H9 (cell line): ENCODE data around the gene ZSWIM1. TPM values are rescaled to one million over a fixed set of nuclear protein-coding genes. Genes with fewer than 3 reads are reported as not detected.

Experiments
- DNase-seq: peaks from one replicate; pipeline ENCODE4 v3.0.0-alpha.2; 2017
- H2AFZ ChIP-seq: one replicate; pipeline ENCODE4 v1.6.1; 2013; ENCODE audit warnings: mild to moderate bottlenecking, low read length, control low read depth, moderate library complexity
- H2AK5ac ChIP-seq: 2 replicates; pipeline ENCODE4 v1.6.1; 2013; ENCODE audit warnings: low read length, control low read depth, mixed read lengths; ENCODE audit not compliant: insufficient read length
- H2BK120ac ChIP-seq: one replicate; pipeline ENCODE4 v1.6.1; 2013; ENCODE audit warnings: low read depth, mild to moderate bottlenecking, low read length, control low read depth, inconsistent platforms; ENCODE audit not compliant: poor library complexity, severe bottlenecking
- H2BK12ac ChIP-seq: 2 replicates; pipeline ENCODE4 v1.6.1; 2013; ENCODE audit warnings: low read length, control low read depth, mixed read lengths, low read depth; ENCODE audit not compliant: insufficient read length
- H2BK15ac ChIP-seq: 2 replicates; pipeline ENCODE4 v1.6.1; 2013; ENCODE audit warnings: low read depth, low read length, control low read depth
- H2BK20ac ChIP-seq: one replicate; pipeline ENCODE4 v1.6.1; 2013; ENCODE audit warnings: low read depth, mild to moderate bottlenecking, low read length, control low read depth, inconsistent platforms; ENCODE audit not compliant: poor library complexity, severe bottlenecking
- H2BK5ac ChIP-seq: 2 replicates; pipeline ENCODE4 v1.6.1; 2013; ENCODE audit warnings: low read length, control low read depth, mixed read lengths; ENCODE audit not compliant: insufficient read length
- H3K14ac ChIP-seq: 2 replicates; pipeline ENCODE4 v1.6.1; 2013; ENCODE audit warnings: low read length, control low read depth; ENCODE audit not compliant: insufficient read depth
- H3K18ac ChIP-seq: 2 replicates; pipeline ENCODE4 v1.6.1; 2013; ENCODE audit warnings: low read depth, mild to moderate bottlenecking, mixed read lengths, low read length, control low read depth; ENCODE audit not compliant: insufficient read length
- H3K23ac ChIP-seq: 2 replicates; pipeline ENCODE4 v1.6.1; 2013; ENCODE audit warnings: low read length, control low read depth, mixed read lengths, low read depth; ENCODE audit not compliant: insufficient read length
- H3K23me2 ChIP-seq: 2 replicates; pipeline ENCODE4 v1.6.1; 2013; ENCODE audit warnings: low read depth, mild to moderate bottlenecking, mixed read lengths, low read length, control low read depth; ENCODE audit not compliant: insufficient read length, poor library complexity, severe bottlenecking
- H3K27ac ChIP-seq: 2 replicates; pipeline ENCODE4 v1.5.1; 2013; ENCODE audit warnings: low read length, control low read depth, mixed read lengths, low read depth; ENCODE audit not compliant: insufficient read length
- H3K27me3 ChIP-seq: 2 replicates; pipeline ENCODE4 v1.6.1; 2013; ENCODE audit warnings: low read length, control low read depth, inconsistent platforms; ENCODE audit not compliant: insufficient read depth
- H3K4ac ChIP-seq: 2 replicates; pipeline ENCODE4 v1.6.1; 2013; ENCODE audit warnings: low read depth, mild to moderate bottlenecking, control low read depth, inconsistent platforms, low read length, moderate library complexity
- H3K4me1 ChIP-seq: 2 replicates; pipeline ENCODE4 v1.6.1; 2013; ENCODE audit warnings: low read length, control low read depth, inconsistent platforms; ENCODE audit not compliant: insufficient read depth
- H3K4me2 ChIP-seq: 2 replicates; pipeline ENCODE4 v1.6.1; 2013; ENCODE audit warnings: low read length, control low read depth, mixed read lengths; ENCODE audit not compliant: insufficient read length, insufficient read depth
- H3K56ac ChIP-seq: 2 replicates; pipeline ENCODE4 v1.6.1; 2013; ENCODE audit warnings: low read depth, mild to moderate bottlenecking, mixed read lengths, low read length, control low read depth; ENCODE audit not compliant: insufficient read length
- H3K79me1 ChIP-seq: 2 replicates; pipeline ENCODE4 v1.6.1; 2013; ENCODE audit warnings: low read depth, mild to moderate bottlenecking, moderate library complexity, low read length, control low read depth, inconsistent platforms; ENCODE audit not compliant: insufficient read depth, poor library complexity, severe bottlenecking
- H3K79me2 ChIP-seq: 2 replicates; pipeline ENCODE4 v1.6.1; 2013; ENCODE audit warnings: low read length, control low read depth, inconsistent platforms; ENCODE audit not compliant: insufficient read depth
- H3K9ac ChIP-seq: 2 replicates; pipeline ENCODE4 v1.6.1; 2013; ENCODE audit warnings: low read length, control low read depth, mixed read lengths; ENCODE audit not compliant: insufficient read length; ENCODE audit errors: extremely low read depth
- H3K9me3 ChIP-seq: one replicate; pipeline ENCODE4 v1.6.1; 2013; ENCODE audit warnings: low read depth, low read length, inconsistent platforms; ENCODE audit not compliant: control insufficient read depth
- H3T11ph ChIP-seq: one replicate; pipeline ENCODE4 v1.6.1; 2013; ENCODE audit warnings: mild to moderate bottlenecking, low read length, control low read depth, inconsistent platforms
- H4K20me1 ChIP-seq: one replicate; pipeline ENCODE4 v1.6.1; 2013; ENCODE audit not compliant: control insufficient read depth, insufficient read length, insufficient read depth
- H4K5ac ChIP-seq: 2 replicates; pipeline ENCODE4 v1.6.1; 2013; ENCODE audit warnings: low read depth, mild to moderate bottlenecking, mixed read lengths, low read length, control low read depth; ENCODE audit not compliant: insufficient read length
- H4K8ac ChIP-seq: replicated peaks from 2 replicates; pipeline ENCODE4 v1.6.1; 2013; ENCODE audit warnings: low read length, control low read depth, mixed read lengths, low read depth; ENCODE audit not compliant: insufficient read length
- H4K91ac ChIP-seq: 2 replicates; pipeline ENCODE4 v1.6.1; 2013; ENCODE audit warnings: low read depth, mild to moderate bottlenecking, moderate library complexity, mixed read lengths, low read length, control low read depth; ENCODE audit not compliant: insufficient read length
- H3K27ac Mint-ChIP-seq, 3 experiments: 2 replicates in 2 of 3; 3 replicates in 1 of 3; pipeline ENCODE4 v1.8.0; 2020 to 2021; ENCODE audit warnings: mixed read lengths in 3 of 3, mild to moderate bottlenecking in 1 of 3, moderate library complexity in 1 of 3
- H3K27me3 Mint-ChIP-seq: 2 replicates; pipeline ENCODE4 v1.8.0; 2021; ENCODE audit warnings: low read depth, mild to moderate bottlenecking, moderate library complexity, mixed read lengths
- H3K36me3 Mint-ChIP-seq, 3 experiments: 2 replicates in 2 of 3; 3 replicates in 1 of 3; pipeline ENCODE4 v1.8.0; 2020 to 2021; ENCODE audit warnings: low read depth in 3 of 3, mixed read lengths in 3 of 3; ENCODE audit not compliant: insufficient read depth in 1 of 3
- H3K4me1 Mint-ChIP-seq, 2 experiments: 2 replicates each; pipeline ENCODE4 v1.8.0; 2020; ENCODE audit warnings: mixed read lengths in 2 of 2
- H3K4me3 Mint-ChIP-seq, 2 experiments: 2 replicates in 1 of 2; 3 replicates in 1 of 2; pipeline ENCODE4 v1.8.0; 2020 to 2021; ENCODE audit warnings: mild to moderate bottlenecking in 2 of 2, mixed read lengths in 2 of 2, moderate library complexity in 1 of 2
- H3K9me3 Mint-ChIP-seq, 2 experiments: 2 replicates in 1 of 2; 3 replicates in 1 of 2; pipeline ENCODE4 v1.8.0; 2020; ENCODE audit warnings: mild to moderate bottlenecking in 2 of 2, mixed read lengths in 2 of 2, moderate library complexity in 1 of 2
- WGBS: extraction: QIAGEN DNeasy Blood & Tissue Kit; methylation state at CpG from one replicate; pipeline ENCODE4 v1.1.7; 2013; ENCODE audit warnings: missing lambda C conversion rate, low lambda C conversion rate, mixed read lengths; ENCODE audit not compliant: insufficient read length; ENCODE audit errors: extremely low coverage; 5-methylcytosine and 5-hydroxymethylcytosine counted together
- total RNA-seq: library from RNA; stranded (reverse); gene quantifications from 2 replicates; pipeline ENCODE4 v1.2.1, GENCODE V29; 2021
- TF ChIP-seq, protein P1 (sequence below): fragments of 200-600 bp; sonication (generic); conservative IDR thresholded peaks from 3 replicates; pipeline ENCODE4 v1.8.0; 2021; ENCODE audit warnings: antibody characterized with exemption, mild to moderate bottlenecking

Gene ZSWIM1
- total RNA-seq, 1 experiment from 2014 or later: 13.0 TPM

DNA sequence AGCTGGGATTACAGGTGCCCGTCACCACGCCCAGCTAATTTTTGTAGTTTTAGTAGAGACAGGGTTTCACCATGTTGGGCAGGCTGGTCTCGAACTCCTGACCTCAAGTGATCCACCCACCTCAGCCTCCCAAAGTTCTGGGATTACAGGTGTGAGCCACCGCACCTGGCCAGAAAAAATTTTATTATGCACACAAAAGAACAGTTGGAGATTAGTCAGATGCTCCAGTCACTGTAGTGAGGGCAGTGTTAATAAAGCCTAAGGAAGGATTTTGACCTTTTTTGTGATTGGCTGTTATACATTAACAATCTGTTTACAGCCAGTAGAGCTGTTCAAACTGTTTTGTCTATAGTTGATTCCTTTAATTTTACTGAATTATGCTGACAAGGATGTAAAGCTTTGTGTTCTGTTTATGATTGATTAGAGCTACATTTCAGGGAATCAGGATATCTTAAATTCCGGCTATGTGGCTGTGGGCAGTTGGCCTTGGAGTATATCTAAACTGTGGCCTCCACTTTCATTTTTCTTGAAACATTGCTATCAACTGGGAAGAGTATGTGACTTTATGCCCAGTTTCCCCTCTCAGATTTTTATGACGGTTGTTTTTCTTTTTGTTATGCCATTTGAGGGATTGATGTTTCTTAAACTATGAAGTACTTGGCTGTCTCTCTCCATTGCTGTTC is 13.8 kb upstream of the ZSWIM1 start:
- Histone ChIP-seq H2BK12ac (no peak overlapping the region), H3K79me1 (no peaks in the 10 kb centered on the region), H2BK5ac (no peak overlapping the region), H3T11ph (no peak overlapping the region), H3K27me3 (no peaks in the 10 kb centered on the region), H3K56ac (no peak overlapping the region), H3K4me1 (no peaks in the 10 kb centered on the region), H3K4ac (no peak overlapping the region), H3K23ac (no peak overlapping the region), H4K8ac (no peak overlapping the region), H2BK120ac (no peak overlapping the region), H3K27ac (no peak overlapping the region), H2AFZ (no peak overlapping the region), H4K20me1 (no peaks in the 10 kb centered on the region), H3K14ac (no peak overlapping the region), H2BK20ac (no peak overlapping the region), H2AK5ac (no peak overlapping the region), H3K9ac (no peak overlapping the region), H2BK15ac (no peak overlapping the region), H3K9me3 (no peaks in the 10 kb centered on the region), H3K79me2 (no peaks in the 10 kb centered on the region), H3K23me2 (no peaks in the 10 kb centered on the region), H4K91ac (no peak overlapping the region), H4K5ac (no peak overlapping the region), H3K18ac (no peak overlapping the region), H3K4me2 (no peak overlapping the region)
- Mint-ChIP-seq H3K4me3 (no peak overlapping the region), H3K36me3 (peaks cover 0 to 4% (median 0%) of the 10 kb centered on the region in 3 experiments; a peak in 1 of 7 replicates), H3K4me1 (no peaks in the 10 kb centered on the region), H3K27me3 (no peaks in the 10 kb centered on the region), H3K9me3 (no peaks in the 10 kb centered on the region), H3K27ac (no peak overlapping the region)
- no CpG with 5 or more reads among the region's 6 CpGs for WGBS
- DNase-seq: no peak
- TF ChIP-seq, protein P1, sequence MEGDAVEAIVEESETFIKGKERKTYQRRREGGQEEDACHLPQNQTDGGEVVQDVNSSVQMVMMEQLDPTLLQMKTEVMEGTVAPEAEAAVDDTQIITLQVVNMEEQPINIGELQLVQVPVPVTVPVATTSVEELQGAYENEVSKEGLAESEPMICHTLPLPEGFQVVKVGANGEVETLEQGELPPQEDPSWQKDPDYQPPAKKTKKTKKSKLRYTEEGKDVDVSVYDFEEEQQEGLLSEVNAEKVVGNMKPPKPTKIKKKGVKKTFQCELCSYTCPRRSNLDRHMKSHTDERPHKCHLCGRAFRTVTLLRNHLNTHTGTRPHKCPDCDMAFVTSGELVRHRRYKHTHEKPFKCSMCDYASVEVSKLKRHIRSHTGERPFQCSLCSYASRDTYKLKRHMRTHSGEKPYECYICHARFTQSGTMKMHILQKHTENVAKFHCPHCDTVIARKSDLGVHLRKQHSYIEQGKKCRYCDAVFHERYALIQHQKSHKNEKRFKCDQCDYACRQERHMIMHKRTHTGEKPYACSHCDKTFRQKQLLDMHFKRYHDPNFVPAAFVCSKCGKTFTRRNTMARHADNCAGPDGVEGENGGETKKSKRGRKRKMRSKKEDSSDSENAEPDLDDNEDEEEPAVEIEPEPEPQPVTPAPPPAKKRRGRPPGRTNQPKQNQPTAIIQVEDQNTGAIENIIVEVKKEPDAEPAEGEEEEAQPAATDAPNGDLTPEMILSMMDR: no peak
